Mesenteric fat pad (tissue), 1 donor: ENCODE data around the gene SDK2. TPM values are rescaled to one million over a fixed set of nuclear protein-coding genes. Genes with fewer than 3 reads are reported as not detected.
"Not testable (repeated sequence)": the region's sequence is repeated elsewhere in the genome, so short reads cannot be mapped to it uniquely, and the experiment has no call there.

ENCODE experiments used
- DNase-seq: peaks from one replicate; pipeline ENCODE4 v3.0.0-alpha.2; 2020; ENCODE audit warnings: low spot score
- total RNA-seq: library from RNA; stranded (reverse); fragmentation: NEBNext Ultra II Directional; extraction: Animal tissue kit (Norgen Biotek cat#: 25700); gene quantifications from one replicate; pipeline ENCODE4 v1.2.1, GENCODE V29; 2021
- donor health status: DM: yes; HTN: yes; CAD: no.

SDK2 gene
- total RNA-seq, 1 donor from 2014 or later, result 0.84 TPM

DNA sequence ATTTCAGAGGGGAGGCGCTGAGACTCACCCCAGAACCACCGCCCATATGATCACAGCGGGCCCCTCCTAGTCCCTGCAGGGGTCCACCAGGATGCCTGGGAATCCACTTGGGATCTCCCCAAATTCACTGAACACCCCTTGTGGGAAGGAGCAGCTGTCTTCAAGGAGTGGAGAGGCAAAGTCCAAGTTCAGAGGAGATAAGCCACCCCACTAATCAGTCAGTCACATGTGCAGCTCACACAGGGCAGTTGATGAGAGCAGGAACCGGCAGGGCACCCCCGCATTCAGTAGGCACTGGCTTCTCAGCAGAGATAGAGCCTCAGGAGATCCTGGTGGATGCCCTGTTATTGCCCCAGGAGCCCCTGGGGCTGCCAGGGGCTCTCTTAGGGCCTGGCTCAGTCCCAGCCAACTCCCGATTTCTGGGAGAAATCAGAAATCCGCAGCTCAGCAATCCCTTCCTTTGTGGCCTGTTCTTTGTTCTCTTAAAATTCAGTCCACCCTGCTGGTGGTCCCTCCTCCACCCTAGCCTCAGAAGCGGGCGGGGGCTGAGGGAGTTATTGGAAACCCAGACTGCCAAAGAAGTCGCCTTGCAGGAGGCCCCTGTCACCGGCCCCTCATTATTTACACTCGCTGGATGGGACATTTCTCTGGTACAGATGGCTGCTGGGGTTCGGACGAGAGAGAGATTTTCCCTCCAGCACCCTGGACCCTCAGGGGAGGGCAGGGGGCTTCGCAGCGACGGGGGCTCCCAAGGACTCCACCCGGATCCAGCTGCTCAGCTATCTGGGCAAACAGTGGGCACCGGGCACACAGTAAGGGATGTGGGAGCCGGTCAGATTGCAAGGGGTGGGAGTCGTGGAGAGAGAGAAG lies 334.3 kb downstream of the SDK2 start:
- no peak for DNase-seq

DNA sequence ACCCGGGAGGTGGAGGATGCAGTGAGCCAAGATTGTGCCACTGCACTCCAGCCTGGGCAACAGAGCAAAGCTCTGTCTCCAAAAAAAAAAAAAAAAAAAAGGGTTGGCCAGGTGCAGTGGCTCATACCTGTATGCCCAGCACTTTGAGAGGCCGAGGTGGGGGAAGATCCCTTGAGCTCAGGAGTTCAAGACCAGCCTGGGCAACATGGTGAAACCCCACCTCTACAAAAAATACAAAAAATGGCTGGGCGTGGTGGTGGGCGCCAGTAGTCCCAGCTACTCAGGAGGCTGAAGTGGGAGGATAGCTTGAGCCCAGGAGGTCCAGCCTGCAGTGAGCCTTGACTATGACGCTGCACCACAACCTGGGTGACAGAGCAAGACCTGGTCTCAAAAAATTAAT lies 335.3 kb downstream of the SDK2 start:
- not testable (repeated sequence) for DNase-seq

DNA sequence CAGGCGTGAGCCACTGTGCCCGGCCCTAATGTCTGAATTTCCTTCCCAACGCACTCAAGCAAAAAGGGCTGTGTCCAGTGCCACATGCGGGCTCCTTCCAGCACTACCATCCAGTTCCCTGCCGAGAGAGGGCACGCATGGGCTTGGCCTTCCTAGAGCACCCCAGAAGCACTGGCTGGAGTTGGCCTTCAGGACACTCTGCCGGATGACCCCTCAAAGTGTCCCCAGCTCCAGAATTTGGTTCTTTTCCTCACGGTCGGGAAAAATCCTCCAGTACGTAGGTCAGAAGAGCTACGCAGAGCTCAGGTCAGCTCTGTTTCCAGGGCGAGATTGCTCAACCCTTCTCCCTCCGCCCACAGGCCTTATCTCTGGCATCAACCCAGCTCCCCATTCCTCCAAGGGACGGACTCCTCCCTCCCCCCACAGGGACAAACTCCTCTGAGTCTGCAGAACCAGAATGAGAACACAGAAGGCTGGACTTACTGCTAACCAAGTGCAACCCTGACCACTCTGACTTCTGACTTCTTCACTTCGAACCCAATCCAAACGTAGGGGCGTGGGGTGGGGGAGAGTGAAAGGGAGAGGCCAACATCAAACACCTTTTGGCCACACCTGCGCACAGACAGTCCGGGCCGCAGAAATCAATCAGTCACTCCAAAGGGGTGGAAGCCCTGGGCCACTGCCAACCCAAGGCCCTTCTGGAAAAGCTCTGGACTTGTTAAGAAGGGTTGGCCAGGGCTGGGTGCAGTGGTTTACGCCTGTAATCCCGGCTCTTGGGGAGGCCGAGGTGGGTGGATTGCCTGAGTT lies 336.0 kb downstream of the SDK2 start:
- no peak for DNase-seq

DNA sequence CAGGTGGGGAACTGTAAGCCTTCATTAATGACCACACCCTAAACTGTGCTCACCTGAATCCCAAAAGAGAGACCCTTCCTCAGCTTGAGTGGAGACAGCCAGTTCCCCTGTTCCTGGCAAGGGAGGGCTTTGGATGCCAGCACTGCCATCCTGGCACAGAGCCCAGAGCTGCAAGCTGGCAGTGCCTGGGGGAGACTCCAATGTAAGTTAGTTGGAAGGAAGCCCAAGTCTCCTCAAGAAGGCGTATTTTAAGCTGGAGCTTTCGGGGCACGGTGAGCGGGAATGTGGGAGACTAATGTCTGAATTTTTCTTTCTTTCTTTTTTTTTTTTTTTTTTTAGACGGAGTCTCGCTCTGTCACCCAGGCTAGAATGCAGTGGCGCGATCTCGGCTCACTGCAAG lies 337.1 kb downstream of the SDK2 start:
- no peak for DNase-seq

DNA sequence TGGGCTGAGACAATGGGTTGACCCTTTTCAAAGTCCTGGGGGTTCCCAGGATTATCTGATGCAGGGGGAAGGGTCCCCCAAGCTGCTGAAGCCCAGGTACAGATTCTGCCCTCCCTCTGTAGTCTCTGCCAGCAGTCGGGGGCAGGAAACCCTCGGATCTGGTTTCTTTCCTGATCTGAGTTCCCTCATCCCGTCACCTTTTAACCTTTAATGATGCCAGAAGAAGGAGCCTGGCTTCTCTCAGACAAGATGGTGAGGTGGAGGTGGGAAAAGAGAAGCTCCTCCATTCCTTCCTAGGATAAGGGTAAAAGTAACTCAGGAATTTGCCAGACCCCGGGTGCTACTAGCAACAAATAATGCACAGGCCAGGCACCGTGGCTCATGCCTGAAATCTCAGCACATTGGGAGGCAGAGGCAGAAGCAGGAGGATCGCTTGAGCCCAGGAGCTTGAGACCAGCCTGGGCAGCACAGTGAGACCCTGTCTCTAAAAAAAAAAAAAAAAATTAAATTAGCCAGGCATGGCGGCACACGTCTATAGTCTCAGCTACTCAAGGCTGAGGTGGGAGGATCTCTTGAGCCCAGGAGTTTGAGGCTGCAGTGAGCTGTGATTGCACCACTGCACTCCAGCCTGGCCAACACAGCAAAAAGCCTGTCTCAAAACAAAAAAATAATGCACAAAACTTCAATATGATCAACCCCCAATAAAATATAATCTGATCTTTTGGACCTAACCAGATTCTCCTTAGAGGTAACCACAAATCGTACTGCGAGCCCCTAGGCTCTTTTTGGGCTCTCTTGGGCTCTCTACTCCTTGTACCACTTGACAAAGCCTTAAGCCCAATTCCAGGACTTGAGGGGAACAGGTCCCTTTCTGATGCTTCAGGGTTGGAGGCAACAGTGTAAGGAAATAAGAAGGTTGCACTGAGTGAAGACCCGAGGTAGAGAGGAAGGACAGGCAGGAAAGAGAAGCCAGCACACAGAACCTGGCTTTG lies 338.1 kb downstream of the SDK2 start:
- DNase-seq, result no peak

DNA sequence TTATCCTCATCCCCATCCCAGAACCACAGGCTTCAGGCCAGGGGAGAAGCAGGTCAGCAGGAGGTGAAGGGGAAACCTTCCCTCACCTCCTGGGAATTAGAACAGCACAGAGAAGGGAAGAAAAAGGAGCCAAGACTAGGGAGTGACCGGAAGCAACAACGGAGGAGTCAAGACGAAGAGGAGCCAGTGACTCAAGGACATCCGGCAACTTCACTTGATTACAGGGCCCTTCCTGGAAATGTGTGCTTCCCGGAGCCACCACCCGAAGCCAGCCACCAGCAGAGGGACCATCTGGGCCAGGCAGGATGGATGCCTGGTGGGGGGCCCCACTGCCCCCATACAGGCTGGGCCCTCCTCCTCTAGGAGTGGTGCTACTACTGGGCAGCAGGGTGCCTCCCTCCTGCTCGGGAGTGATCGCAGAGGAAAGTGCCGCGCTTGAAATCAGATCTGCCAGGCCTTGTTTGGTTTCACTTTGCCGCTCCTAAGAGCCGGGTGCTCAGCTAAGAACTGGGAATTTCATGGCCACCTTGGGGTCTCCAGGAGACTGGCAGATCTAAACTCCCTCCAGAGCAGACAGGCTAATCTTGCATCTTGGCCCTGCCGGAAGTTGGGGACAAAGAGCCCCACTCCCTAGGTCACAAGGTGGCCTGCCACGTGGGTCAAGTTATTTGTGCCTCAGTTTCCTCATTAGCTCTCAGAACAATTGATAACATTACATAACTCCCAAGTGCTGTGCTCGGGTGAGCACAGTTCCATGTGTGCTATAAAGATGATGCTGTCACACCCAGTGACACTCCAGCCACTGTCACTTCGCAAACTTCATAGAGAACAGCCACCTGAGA lies 339.1 kb downstream of the SDK2 start:
- DNase-seq, result no peak

DNA sequence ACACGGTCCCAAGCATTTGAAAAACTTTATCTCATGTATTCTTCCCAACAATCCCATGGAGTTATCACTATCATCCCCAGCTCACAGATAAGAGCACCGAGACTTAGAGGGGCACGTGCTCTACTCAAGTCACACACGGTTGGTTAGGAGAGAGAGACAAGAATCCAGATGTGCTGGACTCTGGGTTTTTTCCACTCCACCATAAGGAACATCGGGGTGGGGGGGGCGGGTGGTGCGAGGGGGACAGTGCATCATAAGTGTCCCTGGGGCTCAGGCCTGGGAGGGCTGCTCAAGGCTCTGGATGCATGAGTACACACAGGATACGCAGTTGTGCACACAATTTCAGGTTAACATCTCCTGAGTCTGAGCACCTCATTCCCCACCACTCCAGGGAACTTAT lies 339.8 kb downstream of the SDK2 start:
- no peak for DNase-seq

- DNase-seq, result no peak
Measured at GRCh38 chr17:73302189-73302588, 342.1 kb downstream of the SDK2 start.

DNA sequence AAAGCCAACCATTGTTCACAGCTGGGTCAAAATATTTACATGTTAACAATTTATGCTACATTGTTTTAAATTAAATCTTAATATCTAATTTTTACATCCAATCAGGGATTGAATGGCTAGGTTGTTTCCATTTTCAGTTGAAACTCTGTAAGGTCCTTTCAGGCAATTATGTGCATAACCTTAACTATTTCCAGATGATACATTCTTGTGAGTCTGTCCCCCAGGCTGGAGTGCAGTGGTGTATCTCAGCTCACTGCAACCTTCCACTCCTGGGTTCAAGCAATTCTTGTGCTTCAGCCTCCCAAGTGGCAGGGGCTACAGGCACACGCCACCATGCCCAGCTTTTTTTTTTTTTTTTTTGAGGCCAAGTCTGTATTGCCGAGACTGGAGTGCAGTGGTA lies 342.9 kb downstream of the SDK2 start:
- DNase-seq, result no peak

DNA sequence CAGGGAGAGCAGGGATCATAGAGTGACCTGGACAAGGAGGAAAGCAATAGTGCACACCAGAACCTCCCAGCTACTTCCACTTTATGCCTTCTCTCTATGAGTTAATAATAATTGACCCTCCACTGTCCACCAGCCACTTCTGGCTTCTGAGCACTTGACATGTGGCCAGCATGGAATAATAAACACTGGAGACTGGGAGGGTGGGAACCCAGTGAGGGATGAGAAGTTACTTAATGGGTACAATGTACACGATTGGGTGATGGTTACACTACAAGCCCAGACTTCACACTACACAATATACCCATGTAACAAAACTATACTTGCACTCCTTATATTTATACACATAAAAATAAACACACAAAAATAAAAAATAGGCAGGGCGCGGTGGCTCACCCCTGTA lies 343.9 kb downstream of the SDK2 start:
- no peak for DNase-seq

- no peak for DNase-seq
Measured at GRCh38 chr17:73297934-73298861, 346.0 kb downstream of the SDK2 start.

DNA sequence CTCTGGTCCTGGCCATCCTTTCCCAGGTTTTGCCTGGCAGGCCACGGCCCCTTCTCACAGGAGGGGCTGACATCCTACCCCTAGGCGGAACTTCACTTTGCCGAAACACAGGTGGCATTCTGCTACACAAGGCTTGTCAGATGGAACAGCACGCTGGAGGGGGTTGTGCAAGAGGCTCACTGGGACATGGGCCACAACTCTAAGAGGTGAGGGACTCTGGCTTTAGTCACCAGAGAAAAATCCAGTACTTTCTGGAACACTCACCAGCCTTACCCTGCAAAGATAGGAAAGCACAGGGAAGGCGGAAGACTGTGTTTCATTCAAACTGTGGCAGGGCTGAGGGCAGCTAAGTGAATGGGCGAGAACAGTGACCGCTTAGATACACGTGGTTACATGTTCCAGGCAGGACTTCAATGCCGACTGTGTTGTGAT lies 350.7 kb downstream of the SDK2 start:
- DNase-seq, result no peak

DNA sequence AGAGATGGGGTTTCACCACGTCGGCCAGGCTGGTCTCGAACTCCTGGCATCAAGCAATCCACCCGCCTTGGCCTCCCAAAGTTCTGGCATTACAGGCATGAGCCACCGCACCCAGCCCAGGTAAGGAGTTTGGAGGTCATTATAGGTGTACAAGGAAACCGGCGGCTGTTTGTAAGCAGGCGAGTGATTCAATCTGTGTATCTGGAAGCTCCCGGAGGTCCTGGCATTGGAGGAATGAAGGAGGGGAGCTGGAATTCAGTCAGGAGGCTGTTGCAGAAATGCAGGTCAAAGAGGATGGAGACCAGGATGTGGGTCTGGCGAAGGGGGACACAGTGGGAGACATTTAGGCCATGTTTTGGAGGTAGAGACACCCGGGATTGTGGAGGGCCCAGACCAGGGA lies 351.2 kb downstream of the SDK2 start:
- no peak for DNase-seq

DNA sequence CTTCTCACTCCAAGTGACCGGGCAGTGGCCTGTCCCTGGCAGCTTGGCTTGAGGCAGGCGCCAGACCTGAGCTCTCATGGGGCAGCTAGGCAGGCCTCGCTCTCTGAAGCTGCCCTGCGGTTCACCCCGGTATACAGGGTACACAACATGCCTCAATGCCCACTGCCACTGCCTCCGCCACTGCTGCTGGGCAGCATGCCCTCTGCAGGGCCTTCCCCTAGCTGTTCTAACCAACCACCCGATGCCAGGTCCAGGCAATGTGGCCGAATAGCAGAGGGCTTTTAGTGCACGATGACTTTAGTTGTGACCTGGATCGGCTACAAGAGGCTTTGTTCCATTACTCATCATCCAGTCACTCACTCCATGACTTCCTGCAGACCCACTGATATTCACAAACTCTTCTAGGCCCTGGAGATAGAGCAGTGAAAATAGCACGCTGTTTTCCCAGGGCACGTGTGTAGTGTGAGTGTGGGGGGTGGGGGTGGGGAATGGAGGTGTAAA lies 352.2 kb downstream of the SDK2 start:
- no peak for DNase-seq

DNA sequence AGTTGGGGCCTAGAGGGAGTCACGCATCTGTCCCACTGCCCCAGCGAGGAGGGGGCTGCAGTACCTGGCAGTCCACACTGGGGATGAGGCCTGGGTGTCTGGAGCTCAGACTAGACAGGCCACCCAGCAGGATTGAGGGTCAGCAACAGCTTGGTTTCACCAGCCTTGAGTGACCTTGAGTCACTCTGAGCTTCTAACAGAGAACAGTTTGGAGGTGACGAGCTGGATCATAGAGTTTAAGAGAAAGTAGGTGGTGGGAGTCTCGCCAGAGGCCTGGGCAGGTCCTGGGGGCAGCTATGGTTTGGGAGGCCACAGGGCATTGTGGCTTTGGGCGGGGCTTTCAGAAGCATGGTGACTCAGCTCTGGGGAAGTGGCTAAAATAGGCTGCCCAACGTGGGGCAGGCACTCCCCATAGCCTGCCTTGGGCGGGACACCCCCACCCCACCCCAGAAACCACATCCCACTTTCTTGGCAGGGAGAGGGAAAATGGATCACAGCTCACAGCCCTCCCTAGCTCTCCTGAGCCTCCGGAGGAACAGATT lies 352.9 kb downstream of the SDK2 start:
- peak; percentile 92 for DNase-seq

DNA sequence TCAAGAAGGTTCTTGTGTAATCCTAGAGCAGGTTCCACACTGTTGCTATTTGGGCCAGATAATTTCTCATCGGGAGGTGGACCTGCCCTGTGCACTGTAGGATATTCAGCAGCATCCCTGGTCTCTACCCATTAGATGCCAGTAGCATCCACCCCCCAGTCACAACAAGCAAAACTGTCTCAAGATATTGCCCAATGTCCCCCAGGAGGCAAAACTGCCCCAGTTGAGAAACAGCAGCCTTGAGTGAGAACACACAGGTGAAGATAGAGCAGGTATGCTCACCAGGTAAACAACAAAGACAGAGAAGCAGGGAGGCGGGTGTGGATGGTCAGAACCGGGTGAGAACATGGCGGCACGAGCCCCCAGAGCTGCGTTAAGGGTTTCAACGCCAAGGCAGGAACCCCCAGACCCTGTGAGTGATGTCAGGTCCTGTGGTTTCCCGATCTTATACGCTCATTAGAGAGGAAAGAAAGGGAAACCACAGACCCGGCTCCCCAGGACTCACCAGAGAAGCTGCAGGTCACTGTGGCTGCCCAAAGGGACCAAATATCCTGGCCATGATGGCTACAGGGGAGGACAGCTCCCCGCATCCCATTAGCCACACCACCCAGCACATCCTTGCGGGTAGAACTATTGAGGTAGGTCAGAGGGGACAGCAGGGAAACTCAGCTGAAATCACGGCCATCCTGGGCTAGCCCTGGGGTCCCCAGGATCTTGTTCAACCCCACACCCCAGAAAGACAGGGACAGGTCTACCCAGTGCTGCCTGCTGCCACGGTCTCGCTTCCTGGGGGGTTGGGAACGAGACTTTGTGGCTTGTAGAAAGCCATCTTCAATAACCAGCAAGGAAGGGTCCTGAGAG lies 353.6 kb downstream of the SDK2 start:
- no peak for DNase-seq

GRCh38 chr17:73289549-73290254 lies 354.5 kb downstream of the SDK2 start:
- no peak for DNase-seq
